HUES64 (cell line): Measurements from ENCODE around the gene USP15.
A peak's percentile ranks its signal among the peaks of the same experiment; 100 is the strongest.

Experiments used
- H3K27ac ChIP-seq: 2 replicates; pipeline ENCODE4 v1.7.0; 2013; ENCODE audit warnings: low read depth, low read length, inconsistent platforms
- H3K27me3 ChIP-seq: 2 replicates; pipeline ENCODE4 v1.6.1; 2013; ENCODE audit warnings: mild to moderate bottlenecking, low read length; ENCODE audit not compliant: insufficient read depth
- H3K36me3 ChIP-seq: 2 replicates; pipeline ENCODE4 v1.6.1; 2013; ENCODE audit warnings: mild to moderate bottlenecking, low read length; ENCODE audit not compliant: insufficient read depth
- H3K4me1 ChIP-seq: 2 replicates; pipeline ENCODE4 v1.6.1; 2013; ENCODE audit warnings: mild to moderate bottlenecking, low read length, moderate library complexity; ENCODE audit not compliant: insufficient read depth
- H3K4me3 ChIP-seq: 2 replicates; pipeline ENCODE4 v1.5.1; 2013; ENCODE audit warnings: mild to moderate bottlenecking, low read length, moderate library complexity
- H3K9ac ChIP-seq: 2 replicates; pipeline ENCODE4 v1.6.1; 2013; ENCODE audit warnings: mild to moderate bottlenecking, low read depth, low read length
- H3K9me3 ChIP-seq: 2 replicates; pipeline ENCODE4 v1.6.1; 2013; ENCODE audit warnings: low read depth, low read length; ENCODE audit not compliant: insufficient read depth
- WGBS: fragments of 150-250, 120-280 bp; methylation state at CpG from one replicate; pipeline ENCODE4 v1.1.7; 2013; ENCODE audit warnings: missing lambda C conversion rate; 5-methylcytosine and 5-hydroxymethylcytosine counted together

USP15 gene

GRCh38 chr12:62258941-62259630 is 1.1 kb upstream of the USP15 start:
- no peak overlapping the region; the same call in 1 of the 2 replicates for H3K27ac ChIP-seq
- H3K9ac ChIP-seq: peak overlapping the region; percentile 83
- WGBS: 66% methylated on average over 10 of the region's 10 CpGs
- H3K4me1 ChIP-seq: peaks cover 19% of the 10 kb centered on the region; the same call in 1 of the 2 replicates
- H3K36me3 ChIP-seq: no peaks in the 10 kb centered on the region
- H3K27me3 ChIP-seq: no peaks in the 10 kb centered on the region
- no peaks in the 10 kb centered on the region for H3K9me3 ChIP-seq
- peak overlapping the region; percentile 98 for H3K4me3 ChIP-seq

DNA sequence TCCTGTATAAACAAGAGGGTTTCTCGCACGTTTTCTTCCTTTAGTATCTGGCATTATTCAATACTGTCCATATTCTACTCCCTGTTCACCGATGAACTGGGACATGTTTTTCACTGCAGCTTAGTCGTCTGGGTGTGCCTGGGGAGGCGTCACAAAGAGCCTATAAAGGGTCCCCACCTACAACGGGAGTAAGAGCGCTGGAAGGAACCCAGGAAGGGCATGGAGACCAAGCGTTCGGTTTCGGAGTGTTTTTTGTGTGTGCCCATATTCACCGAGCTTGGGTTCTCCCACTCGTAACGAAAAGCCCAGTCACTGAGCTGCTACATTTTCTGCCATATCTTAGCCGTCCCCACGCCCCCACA is 592 bp upstream of the USP15 start:
- H3K36me3 ChIP-seq: no peaks in the 10 kb centered on the region
- 5% methylated on average over 14 of the region's 15 CpGs for WGBS
- H3K4me3 ChIP-seq: peak overlapping the region; percentile 98
- H3K4me1 ChIP-seq: peaks cover 19% of the 10 kb centered on the region; the same call in 1 of the 2 replicates
- no peaks in the 10 kb centered on the region for H3K27me3 ChIP-seq
- H3K27ac ChIP-seq: peak overlapping the region; percentile 63
- H3K9me3 ChIP-seq: no peaks in the 10 kb centered on the region
- peak overlapping the region; percentile 83 for H3K9ac ChIP-seq

- Histone ChIP-seq H3K36me3 (no peaks in the 10 kb centered on the region), H3K9me3 (no peaks in the 10 kb centered on the region), H3K9ac (peak overlapping the region; percentile 83), H3K4me1 (peaks cover 19% of the 10 kb centered on the region; the same call in 1 of the 2 replicates), H3K27ac (peak overlapping the region; percentile 63; the same call in 1 of the 2 replicates), H3K4me3 (peak overlapping the region; percentile 98), H3K27me3 (no peaks in the 10 kb centered on the region)
- 1% methylated on average over 24 of the region's 26 CpGs for WGBS
Measured at GRCh38 chr12:62260733-62261683, 804 bp downstream of the USP15 start.

DNA sequence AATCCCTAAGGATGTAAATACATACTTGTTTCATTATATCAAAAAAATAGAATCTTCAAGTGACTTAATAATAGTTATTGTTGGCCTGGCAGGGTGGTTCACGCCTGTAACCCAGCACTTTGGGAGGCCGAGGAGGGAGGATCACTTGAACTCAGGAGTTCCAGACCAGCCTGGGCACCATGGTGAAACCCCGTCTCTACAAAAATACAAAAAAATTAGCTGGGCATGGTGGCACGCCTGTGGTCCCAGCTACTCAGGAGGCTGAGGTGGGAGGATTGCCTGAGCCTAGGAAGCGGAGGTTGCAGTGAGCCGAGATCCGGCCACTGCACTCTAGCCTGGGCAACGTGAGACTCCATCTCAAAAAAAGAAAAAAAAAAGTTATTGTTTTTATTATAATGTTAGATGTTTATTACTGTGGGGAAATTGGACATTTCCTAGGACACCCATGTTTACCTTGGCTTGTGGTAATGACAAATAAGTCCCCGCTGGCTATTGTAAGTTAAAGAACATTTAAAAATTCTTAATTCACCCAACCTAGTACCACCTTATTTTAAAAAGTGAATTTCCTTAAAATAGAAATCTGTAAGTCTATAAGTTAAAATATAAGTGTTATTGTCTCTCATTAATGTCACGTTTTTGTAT is 1.8 kb downstream of the USP15 start:
- H3K36me3 ChIP-seq: no peaks in the 10 kb centered on the region
- H3K27me3 ChIP-seq: no peaks in the 10 kb centered on the region
- peaks cover 12% of the 10 kb centered on the region; the same call in 1 of the 2 replicates for H3K4me1 ChIP-seq
- 95% methylated on average over 10 of the region's 10 CpGs for WGBS
- H3K9ac ChIP-seq: no peak overlapping the region
- H3K9me3 ChIP-seq: no peaks in the 10 kb centered on the region
- H3K27ac ChIP-seq: no peak overlapping the region
- peak overlapping the region; percentile 98 for H3K4me3 ChIP-seq

DNA sequence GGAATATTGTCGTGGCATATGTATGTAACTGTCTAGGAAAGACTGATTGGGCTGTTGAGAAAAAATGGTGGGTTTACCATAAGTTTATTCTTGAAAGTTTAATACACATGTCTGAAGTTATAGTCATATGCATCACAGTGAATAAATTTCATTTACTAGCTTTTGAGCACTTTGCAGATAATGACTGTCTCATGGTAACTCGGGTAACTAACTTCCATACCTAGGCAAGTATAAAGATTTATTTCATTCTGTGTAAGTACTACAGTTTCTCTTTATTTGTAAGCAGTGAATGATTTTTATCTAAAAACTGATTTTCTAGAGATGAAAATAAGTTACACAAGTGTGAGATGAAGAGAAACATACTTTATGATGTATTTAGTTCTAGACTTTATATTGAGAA is 3.0 kb downstream of the USP15 start:
- H3K27ac ChIP-seq: no peak overlapping the region
- H3K4me3 ChIP-seq: no peak overlapping the region
- no peak overlapping the region for H3K9ac ChIP-seq
- no peaks in the 10 kb centered on the region for H3K27me3 ChIP-seq
- no peaks in the 10 kb centered on the region for H3K9me3 ChIP-seq
- no peaks in the 10 kb centered on the region for H3K36me3 ChIP-seq
- H3K4me1 ChIP-seq: peaks cover 6% of the 10 kb centered on the region; the same call in 1 of the 2 replicates
- WGBS: 96% methylated on average over 1 of the region's 2 CpGs

DNA sequence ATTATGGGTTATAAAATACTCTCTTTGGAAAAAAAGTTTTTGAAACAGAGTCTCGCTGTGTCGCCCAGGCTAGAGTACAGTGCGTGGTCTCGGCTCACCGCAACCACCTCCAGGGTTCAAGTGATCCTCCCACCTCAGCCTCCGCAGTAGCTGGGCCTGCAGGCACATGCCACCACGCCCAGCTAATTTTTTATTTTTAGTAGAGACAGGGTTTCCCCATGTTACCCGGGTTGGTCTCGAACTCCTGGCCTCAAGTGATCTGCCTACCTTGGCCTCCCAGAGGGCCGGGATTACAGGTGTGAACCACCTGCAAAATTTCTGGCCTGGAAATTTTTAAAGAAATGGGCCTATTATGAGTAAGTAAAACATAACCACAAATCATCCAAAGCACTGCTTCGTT is 3.8 kb downstream of the USP15 start:
- H3K4me1 ChIP-seq: peaks cover 6% of the 10 kb centered on the region; the same call in 1 of the 2 replicates
- no peaks in the 10 kb centered on the region for H3K27me3 ChIP-seq
- no peak overlapping the region for H3K9ac ChIP-seq
- H3K9me3 ChIP-seq: no peaks in the 10 kb centered on the region
- no peak overlapping the region for H3K27ac ChIP-seq
- WGBS: 96% methylated on average over 10 of the region's 11 CpGs
- H3K4me3 ChIP-seq: no peak overlapping the region
- no peaks in the 10 kb centered on the region for H3K36me3 ChIP-seq

DNA sequence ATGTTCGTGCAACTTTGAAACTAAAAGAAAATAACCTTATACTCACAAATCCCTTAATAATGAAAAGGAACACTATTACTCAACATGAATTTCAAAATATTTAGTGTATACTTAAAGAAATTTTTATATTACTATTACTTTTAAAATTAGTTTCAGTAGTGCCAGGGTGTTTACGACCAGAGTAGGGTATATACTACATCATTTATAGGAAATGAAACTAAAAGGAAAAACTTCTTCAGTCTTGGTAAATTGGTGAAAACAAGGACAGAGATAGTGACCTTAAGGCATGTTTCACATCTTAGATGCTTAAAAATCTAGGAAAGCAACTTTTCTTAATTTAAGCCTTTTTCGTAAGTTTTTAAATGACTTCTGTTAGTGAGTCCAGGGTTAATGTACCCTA is 4.5 kb downstream of the USP15 start:
- Histone ChIP-seq H3K4me3 (no peak overlapping the region), H3K27me3 (no peaks in the 10 kb centered on the region), H3K27ac (no peak overlapping the region), H3K36me3 (no peaks in the 10 kb centered on the region), H3K9ac (no peak overlapping the region), H3K4me1 (peaks cover 6% of the 10 kb centered on the region; the same call in 1 of the 2 replicates), H3K9me3 (no peaks in the 10 kb centered on the region)
- WGBS: 100% methylated on average over 2 of the region's 3 CpGs

DNA sequence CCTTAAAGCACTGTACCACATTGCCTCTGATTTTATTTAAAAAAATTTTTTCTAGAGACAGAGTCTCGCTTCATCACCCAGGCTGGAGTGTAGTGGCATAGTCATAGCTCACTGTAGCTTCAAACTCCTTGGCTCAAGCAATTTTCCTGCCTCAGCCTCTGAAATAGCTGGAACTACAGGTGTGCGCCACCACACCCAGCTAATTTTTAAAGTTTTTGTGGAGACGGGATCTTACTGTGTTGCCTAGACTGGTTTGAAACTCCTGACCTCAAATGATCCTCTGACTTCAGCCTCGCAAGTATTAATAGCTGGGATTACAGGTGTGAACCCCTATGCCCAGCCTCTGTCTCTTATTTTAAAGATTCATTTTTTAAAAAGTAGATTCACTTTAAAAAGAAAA is 5.3 kb downstream of the USP15 start:
- 98% methylated on average over 4 of the region's 4 CpGs for WGBS
- H3K4me3 ChIP-seq: no peak overlapping the region
- no peak overlapping the region for H3K9ac ChIP-seq
- H3K36me3 ChIP-seq: no peaks in the 10 kb centered on the region
- H3K27ac ChIP-seq: no peak overlapping the region
- H3K4me1 ChIP-seq: peaks cover 6% of the 10 kb centered on the region; the same call in 1 of the 2 replicates
- no peaks in the 10 kb centered on the region for H3K9me3 ChIP-seq
- no peaks in the 10 kb centered on the region for H3K27me3 ChIP-seq

DNA sequence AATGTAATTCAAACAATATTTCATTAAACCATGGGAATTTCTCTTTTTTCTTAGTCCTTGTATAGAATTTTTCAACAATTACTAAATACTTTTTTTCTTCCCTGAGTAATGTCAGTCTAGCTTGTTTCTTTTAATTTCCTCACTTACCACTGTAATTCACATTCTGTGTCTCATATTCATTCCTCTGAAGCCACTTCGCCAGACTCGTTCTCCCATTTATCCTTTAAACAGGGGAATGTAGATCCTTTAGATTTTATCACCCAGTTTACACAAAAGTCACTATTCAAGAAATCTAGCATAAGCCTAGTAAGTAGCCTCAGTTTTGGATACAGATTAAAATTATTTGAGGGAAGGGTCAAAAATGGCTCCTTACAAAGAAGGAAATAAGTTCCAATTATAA is 6.8 kb downstream of the USP15 start:
- Histone ChIP-seq H3K36me3 (no peaks in the 10 kb centered on the region), H3K4me3 (no peak overlapping the region), H3K27me3 (no peaks in the 10 kb centered on the region), H3K4me1 (no peaks in the 10 kb centered on the region), H3K27ac (no peak overlapping the region), H3K9me3 (no peaks in the 10 kb centered on the region), H3K9ac (no peak overlapping the region)
- WGBS: 96% methylated on average over 2 of the region's 2 CpGs

GRCh38 chr12:62267480-62267879 is 7.3 kb downstream of the USP15 start:
- no peaks in the 10 kb centered on the region for H3K36me3 ChIP-seq
- H3K27ac ChIP-seq: no peak overlapping the region
- 100% methylated on average over 1 of the region's 1 CpG for WGBS
- H3K9me3 ChIP-seq: no peaks in the 10 kb centered on the region
- H3K4me1 ChIP-seq: no peaks in the 10 kb centered on the region
- no peak overlapping the region for H3K9ac ChIP-seq
- H3K4me3 ChIP-seq: no peak overlapping the region
- no peaks in the 10 kb centered on the region for H3K27me3 ChIP-seq

DNA sequence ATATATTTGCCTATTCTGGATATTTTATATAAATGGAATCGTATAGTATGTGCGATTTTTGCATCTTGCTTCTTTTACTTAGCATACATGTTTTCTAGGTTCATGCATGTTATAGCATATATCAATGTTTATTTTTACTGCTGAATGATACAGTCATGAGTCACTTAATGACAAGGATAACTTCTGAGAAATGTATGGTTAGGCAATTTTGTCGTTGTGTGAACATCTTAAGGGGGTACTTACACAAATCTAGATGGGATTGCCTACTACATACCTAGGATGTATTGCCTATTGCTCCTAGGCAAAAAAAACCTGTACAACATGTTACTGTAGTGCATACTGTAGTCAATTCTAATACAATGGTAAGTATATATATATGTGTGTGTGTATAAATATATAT is 8.8 kb downstream of the USP15 start:
- Histone ChIP-seq H3K9me3 (no peaks in the 10 kb centered on the region), H3K4me3 (no peak overlapping the region), H3K4me1 (no peaks in the 10 kb centered on the region), H3K27ac (no peak overlapping the region), H3K36me3 (no peaks in the 10 kb centered on the region), H3K9ac (no peak overlapping the region), H3K27me3 (no peaks in the 10 kb centered on the region)
- 92% methylated on average over 1 of the region's 3 CpGs for WGBS
